ENCODE measurements around the gene SH3D19. TPM values are rescaled to one million over a fixed set of nuclear protein-coding genes. Genes with fewer than 3 reads are reported as not detected.

The SH3D19 gene
- total RNA-seq, 1 experiment from 2014 or later = 29.7 TPM

- no peaks in the 10 kb centered on the region for H3K27me3 ChIP-seq (ENCODE audit: insufficient read depth, low read length)
- Mint-ChIP-seq H3K9me3 (peaks cover 3 to 5% of the 10 kb centered on the region in 2 experiments; a peak in 4 of 5 replicates), H3K27ac (no peak overlapping the region), H3K27me3 (ENCODE audit: low read depth) (no peaks in the 10 kb centered on the region; the same call in 1 of the 2 replicates), H3K4me3 (no peak overlapping the region), H3K36me3 (ENCODE audit: insufficient read depth in 1 of 3, low read depth in 3 of 3) (peaks cover 11 to 20% (median 14%) of the 10 kb centered on the region in 3 experiments), H3K4me1 (peaks cover 0 to 4% of the 10 kb centered on the region in 2 experiments; a peak in 1 of 4 replicates)
- no peak overlapping the region for H4K5ac ChIP-seq (ENCODE audit: insufficient read length, low read depth, low read length)
- TF ChIP-seq CTCF (conservative IDR thresholded peaks at IDR 0.05) = no peak
- no peak overlapping the region for H2BK120ac ChIP-seq (ENCODE audit: low read depth, low read length, poor library complexity, severe bottlenecking)
- H2AK5ac ChIP-seq (ENCODE audit: insufficient read length, low read length) = no peak overlapping the region
- H3K9me3 ChIP-seq (ENCODE audit: control insufficient read depth, low read depth, low read length) = no peaks in the 10 kb centered on the region
- H3K4me2 ChIP-seq (ENCODE audit: insufficient read depth, insufficient read length, low read length) = no peak overlapping the region
- no peaks in the 10 kb centered on the region for H3K79me1 ChIP-seq (ENCODE audit: insufficient read depth, low read depth, low read length, poor library complexity, severe bottlenecking)
- no peak overlapping the region for H3K14ac ChIP-seq (ENCODE audit: insufficient read depth, low read length)
- no peak overlapping the region for H4K91ac ChIP-seq (ENCODE audit: insufficient read length, low read depth, low read length)
- H3K23ac ChIP-seq (ENCODE audit: insufficient read length, low read depth, low read length) = no peak overlapping the region
- H2BK15ac ChIP-seq (ENCODE audit: low read depth, low read length) = no peak overlapping the region
- no peak overlapping the region for H3K56ac ChIP-seq (ENCODE audit: insufficient read length, low read depth, low read length)
- no peak overlapping the region for H3K4ac ChIP-seq (ENCODE audit: low read depth, low read length)
- DNase-seq = no peak
- no peak overlapping the region for H2BK12ac ChIP-seq (ENCODE audit: insufficient read length, low read depth, low read length)
- no peaks in the 10 kb centered on the region for H3K23me2 ChIP-seq (ENCODE audit: insufficient read length, low read depth, low read length, poor library complexity, severe bottlenecking)
- no peak overlapping the region for H4K8ac ChIP-seq (replicated peaks; ENCODE audit: insufficient read length, low read depth, low read length)
- no peaks in the 10 kb centered on the region for H4K20me1 ChIP-seq (ENCODE audit: control insufficient read depth, insufficient read depth, insufficient read length)
- no peaks in the 10 kb centered on the region for H3K4me1 ChIP-seq (ENCODE audit: insufficient read depth, low read length)
- H3K79me2 ChIP-seq (ENCODE audit: insufficient read depth, low read length) = no peaks in the 10 kb centered on the region
- WGBS (ENCODE audit: extremely low coverage, insufficient read length, low lambda C conversion rate) = no CpG with 5 or more reads among the region's 2 CpGs
- no peak overlapping the region for H3K27ac ChIP-seq (ENCODE audit: insufficient read length, low read depth, low read length)
- H2BK20ac ChIP-seq (ENCODE audit: low read depth, low read length, poor library complexity, severe bottlenecking) = no peak overlapping the region
- no peak overlapping the region for H3K9ac ChIP-seq (ENCODE audit: extremely low read depth, insufficient read length, low read length)
- H3T11ph ChIP-seq (ENCODE audit: low read length) = no peak overlapping the region
- H3K18ac ChIP-seq (ENCODE audit: insufficient read length, low read depth, low read length) = no peak overlapping the region
- no peak overlapping the region for H2BK5ac ChIP-seq (ENCODE audit: insufficient read length, low read length)
- no peak overlapping the region for H2AFZ ChIP-seq (ENCODE audit: low read length)
These were observed 108.1 kb downstream of the SH3D19 start for GRCh38 chr4:151217326-151217725.

All from H9 (cell line).